Vagina (tissue), 2 donors: ENCODE data around the gene PDIA5. TPM values are rescaled to one million over a fixed set of nuclear protein-coding genes. Genes with fewer than 3 reads are reported as not detected.

Experiments used
- DNase-seq, 2 donors: peaks; one replicate each; pipeline ENCODE4 v3.0.0-alpha.2; 2017; ENCODE audit errors: extremely low spot score in 2 of 2
- H3K27ac ChIP-seq: fragments of 200-600 bp; sonication (generic); one replicate; pipeline ENCODE4 v1.5.1; 2019
- H3K27me3 ChIP-seq: fragments of 200-600 bp; sonication (generic); one replicate; pipeline ENCODE4 v1.5.1; 2019
- H3K36me3 ChIP-seq, 2 donors: fragments of 200-600 bp; sonication (generic); one replicate each; pipeline ENCODE4 v1.5.1; 2017 to 2019
- H3K4me1 ChIP-seq: fragments of 200-600 bp; sonication (generic); one replicate; pipeline ENCODE4 v1.5.1; 2019
- H3K4me3 ChIP-seq, 2 donors: fragments of 200-600 bp; sonication (generic); 1 replicate in 1 of 2; 2 replicates in 1 of 2; pipeline ENCODE4 v1.5.1; 2016 to 2019
- H3K9me3 ChIP-seq: fragments of 200-600 bp; sonication (generic); one replicate; pipeline ENCODE4 v1.5.1; 2019
- POLR2A ChIP-seq, 2 donors: fragments of 450-650 bp; IDR thresholded peaks; one replicate each; pipeline ENCODE4 v1.6.1; 2017; ENCODE audit warnings: antibody characterized with exemption in 2 of 2, mild to moderate bottlenecking in 2 of 2, moderate library complexity in 2 of 2
- POLR2AphosphoS5 ChIP-seq, 2 donors: sonication (generic); formaldehyde crosslinking; IDR thresholded peaks; one replicate each; pipeline ENCODE4 v1.9.0; 2017; ENCODE audit warnings: antibody characterized with exemption in 2 of 2, mild to moderate bottlenecking in 2 of 2, low read depth in 1 of 2; ENCODE audit not compliant: insufficient read depth in 1 of 2
- intact Hi-C: fragments of 100-400 bp; cut with DNase I; formaldehyde crosslinking; loops from one replicate; pipeline ENCODE4 v1.15.1; 2023
- total RNA-seq: library from RNA; depleted of rRNA; stranded (reverse); fragments of >200 nt; gene quantifications from one replicate; pipeline ENCODE4 v1.2.3, GENCODE V29; 2016
- TF ChIP-seq, protein P1 (sequence below), 3 experiments: fragments of 450-650 bp in 2 of 3; fragments of 200-600 bp in 1 of 3; sonication (generic) in 1 of 3; IDR thresholded peaks; one replicate each; pipeline ENCODE4 v1.5.1; 2017 to 2019; ENCODE audit warnings: antibody characterized with exemption in 3 of 3, mild to moderate bottlenecking in 2 of 3, moderate library complexity in 2 of 3

The PDIA5 gene
- total RNA-seq, 1 donor from 2014 or later: 18.9 TPM

DNA sequence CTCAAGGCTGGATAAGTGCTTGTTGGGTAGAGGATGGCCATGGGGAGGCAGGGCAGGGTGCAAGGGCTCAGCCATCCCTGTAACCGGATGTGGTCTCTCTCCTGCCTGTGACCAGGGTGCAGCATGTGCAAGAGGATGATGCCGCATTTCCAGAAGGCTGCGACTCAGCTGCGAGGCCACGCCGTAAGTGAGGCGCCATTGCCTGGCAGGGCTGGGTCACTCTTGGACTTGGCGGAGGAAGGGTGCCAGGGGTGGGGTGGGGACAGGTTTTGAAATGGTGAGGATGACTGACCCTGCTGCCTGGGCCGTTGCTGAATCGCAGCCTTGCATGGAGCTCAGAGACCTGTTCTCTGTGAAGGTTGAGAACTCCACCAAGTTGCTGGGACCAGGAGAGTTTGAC lies 49.3 kb downstream of the PDIA5 start:
- Histone ChIP-seq H3K9me3 (no peaks in the 10 kb centered on the region), H3K27ac (no peak overlapping the region), H3K27me3 (no peaks in the 10 kb centered on the region), H3K4me3 (no peak overlapping the region), H3K36me3 (peaks cover 0 to 23% of the 10 kb centered on the region in 2 donors), H3K4me1 (no peaks in the 10 kb centered on the region)
- no peak for DNase-seq
- TF ChIP-seq, protein P1, sequence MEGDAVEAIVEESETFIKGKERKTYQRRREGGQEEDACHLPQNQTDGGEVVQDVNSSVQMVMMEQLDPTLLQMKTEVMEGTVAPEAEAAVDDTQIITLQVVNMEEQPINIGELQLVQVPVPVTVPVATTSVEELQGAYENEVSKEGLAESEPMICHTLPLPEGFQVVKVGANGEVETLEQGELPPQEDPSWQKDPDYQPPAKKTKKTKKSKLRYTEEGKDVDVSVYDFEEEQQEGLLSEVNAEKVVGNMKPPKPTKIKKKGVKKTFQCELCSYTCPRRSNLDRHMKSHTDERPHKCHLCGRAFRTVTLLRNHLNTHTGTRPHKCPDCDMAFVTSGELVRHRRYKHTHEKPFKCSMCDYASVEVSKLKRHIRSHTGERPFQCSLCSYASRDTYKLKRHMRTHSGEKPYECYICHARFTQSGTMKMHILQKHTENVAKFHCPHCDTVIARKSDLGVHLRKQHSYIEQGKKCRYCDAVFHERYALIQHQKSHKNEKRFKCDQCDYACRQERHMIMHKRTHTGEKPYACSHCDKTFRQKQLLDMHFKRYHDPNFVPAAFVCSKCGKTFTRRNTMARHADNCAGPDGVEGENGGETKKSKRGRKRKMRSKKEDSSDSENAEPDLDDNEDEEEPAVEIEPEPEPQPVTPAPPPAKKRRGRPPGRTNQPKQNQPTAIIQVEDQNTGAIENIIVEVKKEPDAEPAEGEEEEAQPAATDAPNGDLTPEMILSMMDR (IDR thresholded peaks at IDR 0.05): no peak
- TF ChIP-seq POLR2A (IDR thresholded peaks at IDR 0.05) (no peak), POLR2AphosphoS5 (IDR thresholded peaks at IDR 0.05; ENCODE audit: insufficient read depth in 1 of 2, low read depth in 1 of 2) (no peak)
- intact Hi-C loops: no loop called here

DNA sequence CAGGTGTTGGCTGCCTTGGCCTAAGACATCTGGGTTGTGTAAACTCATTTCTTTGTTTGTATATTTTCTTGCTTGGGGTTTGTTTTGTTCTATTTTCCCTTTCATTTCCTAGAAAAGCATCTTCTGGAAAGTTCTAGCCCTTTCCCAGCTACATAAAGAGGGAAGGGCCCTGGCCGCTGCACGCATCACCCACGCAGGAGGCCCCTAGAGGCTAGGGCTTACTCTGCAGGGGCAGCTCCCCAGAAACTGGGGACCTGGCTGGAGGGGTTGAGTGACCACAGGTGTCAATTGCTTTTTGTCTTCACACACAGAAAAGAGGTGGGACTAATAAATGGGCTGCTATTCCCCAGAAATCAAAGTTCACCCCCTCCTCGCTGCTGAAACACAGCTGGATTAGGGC lies 52.6 kb downstream of the PDIA5 start:
- Histone ChIP-seq H3K4me1 (peaks cover 10% of the 10 kb centered on the region), H3K27me3 (no peaks in the 10 kb centered on the region), H3K27ac (no peak overlapping the region), H3K9me3 (no peaks in the 10 kb centered on the region), H3K4me3 (no peak overlapping the region), H3K36me3 (peaks cover 0 to 27% of the 10 kb centered on the region in 2 donors)
- DNase-seq: no peak
- intact Hi-C loops: no loop called here
- TF ChIP-seq POLR2AphosphoS5 (IDR thresholded peaks at IDR 0.05; ENCODE audit: insufficient read depth in 1 of 2, low read depth in 1 of 2): no peak
- TF ChIP-seq, protein P1 (IDR thresholded peaks at IDR 0.05): no peak
- no peak for TF ChIP-seq POLR2A (IDR thresholded peaks at IDR 0.05)

DNA sequence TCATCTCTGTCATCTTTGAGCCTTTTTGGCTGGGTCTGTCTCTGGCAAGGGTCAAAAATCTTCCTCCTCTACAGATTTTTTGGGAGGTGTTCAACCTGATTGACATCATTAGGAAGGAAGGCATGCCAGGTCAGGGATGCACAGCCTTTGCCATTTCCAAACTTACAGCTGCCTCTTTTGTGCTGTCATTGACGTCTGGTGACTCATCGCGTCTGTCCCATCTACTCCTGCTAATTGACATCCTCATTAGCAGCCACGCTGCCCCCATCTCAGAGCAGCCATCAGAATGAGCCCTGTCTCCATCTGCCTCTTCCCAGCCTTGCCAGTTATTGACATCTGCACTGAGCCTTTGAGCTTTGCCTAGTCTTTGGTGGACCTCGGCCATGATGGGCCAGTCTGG lies 53.0 kb downstream of the PDIA5 start:
- no peak overlapping the region for H3K27ac ChIP-seq
- no peak for DNase-seq
- no peaks in the 10 kb centered on the region for H3K9me3 ChIP-seq
- intact Hi-C loops: no loop called here
- H3K36me3 ChIP-seq: peaks cover 0 to 29% of the 10 kb centered on the region in 2 donors
- TF ChIP-seq, protein P1 (IDR thresholded peaks at IDR 0.05): no peak
- no peak for TF ChIP-seq POLR2AphosphoS5 (IDR thresholded peaks at IDR 0.05; ENCODE audit: insufficient read depth in 1 of 2, low read depth in 1 of 2)
- no peak for TF ChIP-seq POLR2A (IDR thresholded peaks at IDR 0.05)
- H3K4me1 ChIP-seq: peaks cover 10% of the 10 kb centered on the region
- H3K4me3 ChIP-seq: no peak overlapping the region
- H3K27me3 ChIP-seq: no peaks in the 10 kb centered on the region

DNA sequence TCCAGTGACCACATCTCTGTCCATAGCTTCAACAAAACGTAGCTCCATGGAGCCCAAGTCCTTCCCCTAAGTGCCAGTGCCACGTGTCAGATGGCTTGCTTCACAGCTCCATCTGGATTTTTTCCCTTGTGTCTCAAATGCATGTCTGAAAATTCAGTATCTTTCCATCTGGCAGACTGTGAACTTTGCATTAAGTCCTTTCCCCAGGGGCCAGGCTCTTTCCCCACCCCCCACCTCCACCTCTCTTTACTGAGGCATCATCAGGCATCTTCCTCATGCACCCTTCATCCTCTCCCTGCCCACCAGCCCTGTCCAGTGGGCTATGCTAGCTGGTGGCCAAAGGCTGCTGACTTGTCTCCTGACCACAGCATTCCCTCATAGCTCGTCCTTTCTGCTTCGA lies 53.7 kb downstream of the PDIA5 start:
- TF ChIP-seq POLR2A (IDR thresholded peaks at IDR 0.05) (no peak), POLR2AphosphoS5 (IDR thresholded peaks at IDR 0.05; ENCODE audit: insufficient read depth in 1 of 2, low read depth in 1 of 2) (no peak)
- TF ChIP-seq, protein P1 (IDR thresholded peaks at IDR 0.05): no peak
- H3K27ac ChIP-seq: no peak overlapping the region
- H3K36me3 ChIP-seq: peaks cover 0 to 26% of the 10 kb centered on the region in 2 donors
- H3K4me3 ChIP-seq: no peak overlapping the region
- H3K27me3 ChIP-seq: no peaks in the 10 kb centered on the region
- intact Hi-C loops: no loop called here
- H3K9me3 ChIP-seq: no peaks in the 10 kb centered on the region
- no peak for DNase-seq
- H3K4me1 ChIP-seq: peaks cover 10% of the 10 kb centered on the region

DNA sequence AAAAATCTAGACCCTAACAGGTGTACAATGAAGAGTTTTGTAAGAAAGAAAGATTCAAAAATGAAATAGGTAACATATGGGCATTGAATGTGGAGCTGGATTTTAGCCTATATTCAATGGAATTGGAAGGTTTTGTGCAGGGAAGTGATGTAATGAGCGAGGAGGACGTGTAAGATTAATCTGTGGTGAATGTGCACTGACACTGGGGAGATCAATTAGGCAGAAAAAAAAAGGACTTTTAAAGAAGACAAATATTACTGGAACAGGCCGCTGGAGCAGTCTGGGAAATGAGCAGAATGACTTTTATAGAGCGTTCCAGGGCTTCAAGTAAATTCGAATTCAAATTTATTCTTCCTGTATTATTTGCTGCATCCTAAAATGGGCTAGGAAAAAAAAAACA lies 55.2 kb downstream of the PDIA5 start:
- TF ChIP-seq POLR2AphosphoS5 (IDR thresholded peaks at IDR 0.05; ENCODE audit: insufficient read depth in 1 of 2, low read depth in 1 of 2) (no peak), POLR2A (IDR thresholded peaks at IDR 0.05) (no peak)
- TF ChIP-seq, protein P1 (IDR thresholded peaks at IDR 0.05): no peak
- Histone ChIP-seq H3K9me3 (no peaks in the 10 kb centered on the region), H3K27ac (no peak overlapping the region), H3K4me1 (peaks cover 10% of the 10 kb centered on the region), H3K27me3 (no peaks in the 10 kb centered on the region), H3K36me3 (peaks cover 0 to 22% of the 10 kb centered on the region in 2 donors), H3K4me3 (no peak overlapping the region)
- intact Hi-C loops: no loop called here
- no peak for DNase-seq
